GM23248 (cell line): ENCODE data around the gene ANKRD50.

Source experiments
- EZH2 ChIP-seq: fragments of 200-600 bp; sonication (generic); IDR thresholded peaks from 2 replicates; pipeline ENCODE4 v1.6.1; 2018; ENCODE audit warnings: antibody characterized with exemption, mild to moderate bottlenecking; ENCODE audit not compliant: insufficient read depth, poor library complexity, severe bottlenecking
- EZH2phosphoT487 ChIP-seq: fragments of 200-600 bp; sonication (generic); IDR thresholded peaks from 2 replicates; pipeline ENCODE4 v1.6.1; 2018; ENCODE audit warnings: antibody characterized with exemption, moderate library complexity, mild to moderate bottlenecking, low read depth; ENCODE audit not compliant: insufficient read depth

- TF ChIP-seq EZH2phosphoT487 (no peak), EZH2 (no peak)
Observed at GRCh38 chr4:124631760-124632159, 80.8 kb downstream of the ANKRD50 start.
